A673 (cell line): ENCODE data around the gene CLPSL2. TPM values are rescaled to one million over a fixed set of nuclear protein-coding genes. Genes with fewer than 3 reads are reported as not detected.

Experiments used
- BruUV-seq: library from RNA; stranded (reverse); fragments of 400-500 nt; replicated peaks from 2 replicates; lab custom pipeline; 2021; lab: Mats Ljungman, UMichigan
- CTCF ChIA-PET: fragments of 300-600 bp; sonication (Branson Sonifier 250); formaldehyde crosslinking; loops from one replicate; lab custom pipeline; 2022; ENCODE audit warnings: antibody characterized with exemption; lab: Charles Lee
- POLR2A ChIA-PET: fragments of 300-600 bp; sonication (Branson Sonifier 250); formaldehyde crosslinking; loops from one replicate; lab custom pipeline; 2022; ENCODE audit warnings: antibody characterized with exemption; ENCODE audit not compliant: low non-redundant PET; lab: Charles Lee
- DNase-seq: peaks from one replicate; pipeline ENCODE4 v3.0.0-alpha.2; 2015; ENCODE audit warnings: low spot score
- H3K27ac ChIP-seq: fragments of 200-600 bp; sonication (generic); 2 replicates; pipeline ENCODE4 v1.5.1; 2016; ENCODE audit warnings: mixed run types, low read depth, mild to moderate bottlenecking, mixed read lengths, antibody characterized with exemption, low read length; ENCODE audit not compliant: poor library complexity, severe bottlenecking
- H3K27me3 ChIP-seq: fragments of 200-600 bp; sonication (generic); replicated peaks from 2 replicates; pipeline ENCODE4 v1.6.1; 2017; ENCODE audit warnings: mixed run types, low read depth, mild to moderate bottlenecking, mixed read lengths, antibody characterized with exemption, low read length; ENCODE audit not compliant: insufficient read depth, poor library complexity
- H3K36me3 ChIP-seq: fragments of 200-600 bp; sonication (generic); 2 replicates; pipeline ENCODE4 v1.6.1; 2016; ENCODE audit warnings: mixed run types, mild to moderate bottlenecking, mixed read lengths, antibody characterized with exemption, low read length; ENCODE audit not compliant: insufficient read depth, poor library complexity, severe bottlenecking
- H3K4me1 ChIP-seq: fragments of 200-600 bp; sonication (generic); 2 replicates; pipeline ENCODE4 v1.6.1; 2017; ENCODE audit warnings: mixed run types, mild to moderate bottlenecking, mixed read lengths, antibody characterized with exemption, low read length; ENCODE audit not compliant: insufficient read depth, poor library complexity, severe bottlenecking
- H3K4me3 ChIP-seq: fragments of 200-600 bp; sonication (generic); 2 replicates; pipeline ENCODE4 v1.5.1; 2016; ENCODE audit warnings: low read depth, mixed run types, mild to moderate bottlenecking, mixed read lengths, low read length; ENCODE audit not compliant: poor library complexity, severe bottlenecking
- H3K9me3 ChIP-seq: fragments of 200-600 bp; sonication (generic); 2 replicates; pipeline ENCODE4 v1.6.1; 2016; ENCODE audit warnings: mixed run types, low read depth, mild to moderate bottlenecking, mixed read lengths, antibody characterized with exemption, low read length; ENCODE audit not compliant: poor library complexity, severe bottlenecking
- CTCF ChIP-seq: fragments of 300-800, 200-600 bp; sonication (generic); conservative IDR thresholded peaks from 2 replicates; pipeline ENCODE4 v1.5.1; 2017; ENCODE audit warnings: low read depth, mild to moderate bottlenecking, antibody characterized with exemption, low read length, moderate library complexity, mixed read lengths
- EZH2 ChIP-seq: fragments of 200-600 bp; sonication (generic); IDR thresholded peaks from 2 replicates; pipeline ENCODE4 v1.6.1; 2017; ENCODE audit warnings: borderline replicate concordance, low read depth, mild to moderate bottlenecking, mixed read lengths, antibody characterized with exemption, low read length; ENCODE audit not compliant: poor library complexity, severe bottlenecking
- intact Hi-C: fragments of 100-400 bp; cut with micrococcal nuclease; formaldehyde crosslinking; loops from one replicate; pipeline ENCODE4 v1.10.0; 2022; ENCODE audit not compliant: unreplicated experiment
- total RNA-seq: library from RNA; stranded (reverse); gene quantifications from 2 replicates; pipeline ENCODE4 v1.2.3, GENCODE V29; 2021

Gene CLPSL2
- total RNA-seq, 1 experiment from 2014 or later, result not detected

DNA sequence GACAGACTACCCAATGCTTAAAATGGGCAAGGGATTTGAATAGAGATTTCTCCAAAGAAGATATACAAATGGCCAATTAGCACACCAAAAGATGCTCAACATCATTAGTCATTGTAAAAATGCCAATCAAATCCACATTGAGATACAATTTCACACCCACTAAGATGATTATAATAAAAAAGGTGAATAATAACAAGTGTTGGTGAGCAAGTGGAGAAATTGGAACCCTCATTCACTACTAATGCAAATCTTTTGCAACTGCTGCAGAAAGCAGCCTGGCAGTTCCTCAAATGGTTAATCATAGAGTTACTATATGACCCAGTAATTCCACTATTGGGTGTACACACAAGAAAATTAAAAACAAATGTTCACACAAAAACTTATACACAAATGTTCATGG lies 41.1 kb downstream of the CLPSL2 start:
- H3K9me3 ChIP-seq, result peaks cover 8% of the 10 kb centered on the region
- no peak for TF ChIP-seq EZH2
- no peak for TF ChIP-seq CTCF
- no peak for DNase-seq
- intact Hi-C loops, result no loop called here
- BruUV-seq, result no TSS peak
- H3K4me3 ChIP-seq, result no peak overlapping the region
- POLR2A ChIA-PET, result interaction anchor here (0.7 kb wide), 1 partner anchor 221 kb away, joined by 3 read pairs; no protein-coding TSS in a partner anchor
- CTCF ChIA-PET, result no interaction called here
- H3K36me3 ChIP-seq, result no peaks in the 10 kb centered on the region
- no peaks in the 10 kb centered on the region for H3K4me1 ChIP-seq
- H3K27me3 ChIP-seq, result no peaks in the 10 kb centered on the region
- H3K27ac ChIP-seq, result no peak overlapping the region

GRCh38 chr6:35823601-35824000 lies 47.2 kb downstream of the CLPSL2 start:
- Histone ChIP-seq H3K27ac (no peak overlapping the region), H3K36me3 (no peaks in the 10 kb centered on the region), H3K4me3 (no peak overlapping the region), H3K9me3 (no peaks in the 10 kb centered on the region), H3K4me1 (no peaks in the 10 kb centered on the region), H3K27me3 (no peaks in the 10 kb centered on the region)
- TF ChIP-seq CTCF (no peak), EZH2 (no peak)
- intact Hi-C loops, result no loop called here
- CTCF ChIA-PET, result no interaction called here
- POLR2A ChIA-PET, result no interaction called here
- BruUV-seq, result no TSS peak
- no peak for DNase-seq

GRCh38 chr6:35824552-35825192 lies 48.3 kb downstream of the CLPSL2 start:
- H3K36me3 ChIP-seq, result no peaks in the 10 kb centered on the region
- H3K27me3 ChIP-seq, result no peaks in the 10 kb centered on the region
- no peaks in the 10 kb centered on the region for H3K4me1 ChIP-seq
- no peaks in the 10 kb centered on the region for H3K9me3 ChIP-seq
- H3K4me3 ChIP-seq, result no peak overlapping the region
- intact Hi-C loops, result no loop called here
- POLR2A ChIA-PET, result no interaction called here
- CTCF ChIA-PET, result no interaction called here
- TF ChIP-seq EZH2 (no peak), CTCF (no peak)
- no TSS peak for BruUV-seq
- H3K27ac ChIP-seq, result no peak overlapping the region
- DNase-seq, result no peak

Other genes starting within 250 kb of the CLPSL2 start
- 20.4 and 26.2 TPM in 2 replicates for gene FKBP5, start 87.7 kb upstream of the CLPSL2 start, total RNA-seq
- 0.74 and 1.0 TPM in 2 replicates for gene ARMC12, start 39.6 kb upstream of the CLPSL2 start, total RNA-seq
- gene CLPSL1, start 4.4 kb downstream of the CLPSL2 start, total RNA-seq, result not detected in 2 replicates
- not detected in 2 replicates for gene CLPS, start 20.7 kb downstream of the CLPSL2 start, total RNA-seq
- gene LHFPL5, start 28.8 kb downstream of the CLPSL2 start, total RNA-seq, result not detected in 2 replicates
- gene SRPK1, start 144.5 kb downstream of the CLPSL2 start, total RNA-seq, result 103 and 104 TPM in 2 replicates
- gene SLC26A8, start 248.0 kb downstream of the CLPSL2 start, total RNA-seq, result not detected in 2 replicates